ENCODE results near the gene CCDC192. TPM values are rescaled to one million over a fixed set of nuclear protein-coding genes. Genes with fewer than 3 reads are reported as not detected.

Gene CCDC192
- total RNA-seq, 1 experiment from 2014 or later, result not detected

DNA sequence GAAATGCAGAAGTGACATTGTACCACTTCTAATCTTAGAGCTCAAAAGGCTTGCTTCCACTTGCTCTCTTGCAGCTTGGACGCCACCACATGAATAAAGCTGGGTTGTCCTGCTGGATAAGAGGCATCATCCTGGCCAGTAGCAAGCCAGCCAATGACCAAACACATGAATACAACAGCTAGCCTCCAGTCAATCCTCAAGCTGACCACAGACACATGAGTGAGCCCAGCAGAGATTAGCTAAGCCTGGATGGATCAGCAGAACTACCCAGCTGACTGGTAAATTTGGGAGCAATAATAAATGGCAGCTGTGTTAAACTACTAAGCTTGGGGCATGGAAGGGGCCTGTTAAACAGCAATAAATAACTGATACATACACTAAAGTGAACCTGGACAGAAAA is 259.3 kb downstream of the CCDC192 start:
- Mint-ChIP-seq H3K9me3 (ENCODE audit: unreplicated experiment) (peaks cover 14% of the 10 kb centered on the region), H3K4me1 (ENCODE audit: low read depth, unreplicated experiment) (peaks cover 32% of the 10 kb centered on the region), H3K4me3 (ENCODE audit: unreplicated experiment) (no peak overlapping the region), H3K36me3 (ENCODE audit: insufficient read depth, unreplicated experiment) (no peaks in the 10 kb centered on the region), H3K27me3 (ENCODE audit: insufficient read depth, unreplicated experiment) (no peaks in the 10 kb centered on the region), H3K27ac (ENCODE audit: unreplicated experiment) (no peak overlapping the region)
- Histone ChIP-seq H3K4me3 (ENCODE audit: low read depth, low read length) (no peak overlapping the region), H3K27me3 (replicated peaks; ENCODE audit: control insufficient read depth, insufficient read depth, low read length) (no peaks in the 10 kb centered on the region), H3K4me1 (peaks cover 16% of the 10 kb centered on the region), H3K9me3 (peaks cover 7% of the 10 kb centered on the region; the same call in 1 of the 2 replicates), H3K36me3 (ENCODE audit: control insufficient read depth, insufficient read depth, low read length) (no peaks in the 10 kb centered on the region)
- BruUV-seq (replicated peaks), result no TSS peak
- no peak for DNase-seq
- ChIA-PET POLR2A (no interaction called here), CTCF (no interaction called here)
- TF ChIP-seq, protein P1, sequence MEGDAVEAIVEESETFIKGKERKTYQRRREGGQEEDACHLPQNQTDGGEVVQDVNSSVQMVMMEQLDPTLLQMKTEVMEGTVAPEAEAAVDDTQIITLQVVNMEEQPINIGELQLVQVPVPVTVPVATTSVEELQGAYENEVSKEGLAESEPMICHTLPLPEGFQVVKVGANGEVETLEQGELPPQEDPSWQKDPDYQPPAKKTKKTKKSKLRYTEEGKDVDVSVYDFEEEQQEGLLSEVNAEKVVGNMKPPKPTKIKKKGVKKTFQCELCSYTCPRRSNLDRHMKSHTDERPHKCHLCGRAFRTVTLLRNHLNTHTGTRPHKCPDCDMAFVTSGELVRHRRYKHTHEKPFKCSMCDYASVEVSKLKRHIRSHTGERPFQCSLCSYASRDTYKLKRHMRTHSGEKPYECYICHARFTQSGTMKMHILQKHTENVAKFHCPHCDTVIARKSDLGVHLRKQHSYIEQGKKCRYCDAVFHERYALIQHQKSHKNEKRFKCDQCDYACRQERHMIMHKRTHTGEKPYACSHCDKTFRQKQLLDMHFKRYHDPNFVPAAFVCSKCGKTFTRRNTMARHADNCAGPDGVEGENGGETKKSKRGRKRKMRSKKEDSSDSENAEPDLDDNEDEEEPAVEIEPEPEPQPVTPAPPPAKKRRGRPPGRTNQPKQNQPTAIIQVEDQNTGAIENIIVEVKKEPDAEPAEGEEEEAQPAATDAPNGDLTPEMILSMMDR (IDR thresholded peaks at IDR 0.05; ENCODE audit: insufficient read depth in 1 of 2, low read depth in 1 of 2, low read length in 1 of 2, severe bottlenecking in 1 of 2, unreplicated experiment in 1 of 2), result no peak
- intact Hi-C loops (cut with micrococcal nuclease; ENCODE audit: unreplicated experiment), result no loop called here

GRCh38 chr5:127963233-127963632 is 260.0 kb downstream of the CCDC192 start:
- Mint-ChIP-seq H3K9me3 (ENCODE audit: unreplicated experiment) (peaks cover 14% of the 10 kb centered on the region), H3K4me1 (ENCODE audit: low read depth, unreplicated experiment) (peaks cover 31% of the 10 kb centered on the region), H3K4me3 (ENCODE audit: unreplicated experiment) (no peak overlapping the region), H3K36me3 (ENCODE audit: insufficient read depth, unreplicated experiment) (no peaks in the 10 kb centered on the region), H3K27me3 (ENCODE audit: insufficient read depth, unreplicated experiment) (no peaks in the 10 kb centered on the region), H3K27ac (ENCODE audit: unreplicated experiment) (no peak overlapping the region)
- no peaks in the 10 kb centered on the region for H3K27me3 ChIP-seq (replicated peaks; ENCODE audit: control insufficient read depth, insufficient read depth, low read length)
- BruUV-seq (replicated peaks), result no TSS peak
- POLR2A ChIA-PET, result no interaction called here
- H3K36me3 ChIP-seq (ENCODE audit: control insufficient read depth, insufficient read depth, low read length), result no peaks in the 10 kb centered on the region
- TF ChIP-seq, protein P1 (IDR thresholded peaks at IDR 0.05; ENCODE audit: insufficient read depth in 1 of 2, low read depth in 1 of 2, low read length in 1 of 2, severe bottlenecking in 1 of 2, unreplicated experiment in 1 of 2), result no peak
- intact Hi-C loops (cut with micrococcal nuclease; ENCODE audit: unreplicated experiment), result no loop called here
- peaks cover 7% of the 10 kb centered on the region; the same call in 1 of the 2 replicates for H3K9me3 ChIP-seq
- H3K4me1 ChIP-seq, result peaks cover 10% of the 10 kb centered on the region
- no peak for DNase-seq
- no peak overlapping the region for H3K4me3 ChIP-seq (ENCODE audit: low read depth, low read length)
- CTCF ChIA-PET, result no interaction called here

DNA sequence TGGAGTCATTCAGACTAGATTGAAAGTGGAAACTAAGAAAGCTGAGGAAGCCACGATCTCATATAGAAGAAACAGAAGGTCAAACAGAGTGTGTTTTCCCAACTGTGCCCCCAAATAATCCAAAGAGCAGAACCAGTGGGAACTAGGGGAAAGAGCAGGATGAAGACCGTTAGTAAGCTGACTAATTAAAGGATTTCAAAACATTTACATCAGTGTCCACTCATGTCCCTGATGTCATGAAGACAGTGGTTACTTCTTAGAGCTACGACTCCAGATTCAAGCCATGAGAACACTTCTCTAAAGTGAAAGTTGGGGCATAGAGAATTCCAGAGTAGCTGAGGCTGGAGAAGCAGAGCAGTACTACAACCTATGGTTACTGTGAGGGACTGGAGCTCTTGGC is 260.7 kb downstream of the CCDC192 start:
- H3K27me3 Mint-ChIP-seq (ENCODE audit: insufficient read depth, unreplicated experiment), result no peaks in the 10 kb centered on the region
- DNase-seq, result no peak
- H3K36me3 Mint-ChIP-seq (ENCODE audit: insufficient read depth, unreplicated experiment), result no peaks in the 10 kb centered on the region
- TF ChIP-seq, protein P1 (IDR thresholded peaks at IDR 0.05; ENCODE audit: insufficient read depth in 1 of 2, low read depth in 1 of 2, low read length in 1 of 2, severe bottlenecking in 1 of 2, unreplicated experiment in 1 of 2), result no peak
- no TSS peak for BruUV-seq (replicated peaks)
- no peak overlapping the region for H3K27ac Mint-ChIP-seq (ENCODE audit: unreplicated experiment)
- no peaks in the 10 kb centered on the region for H3K27me3 ChIP-seq (replicated peaks; ENCODE audit: control insufficient read depth, insufficient read depth, low read length)
- H3K9me3 Mint-ChIP-seq (ENCODE audit: unreplicated experiment), result peaks cover 14% of the 10 kb centered on the region
- no peak overlapping the region for H3K4me3 Mint-ChIP-seq (ENCODE audit: unreplicated experiment)
- H3K4me1 Mint-ChIP-seq (ENCODE audit: low read depth, unreplicated experiment), result peaks cover 24% of the 10 kb centered on the region
- peaks cover 7% of the 10 kb centered on the region for H3K4me1 ChIP-seq
- ChIA-PET CTCF (no interaction called here), POLR2A (no interaction called here)
- H3K9me3 ChIP-seq, result peaks cover 7% of the 10 kb centered on the region; the same call in 1 of the 2 replicates
- intact Hi-C loops (cut with micrococcal nuclease; ENCODE audit: unreplicated experiment), result no loop called here
- H3K36me3 ChIP-seq (ENCODE audit: control insufficient read depth, insufficient read depth, low read length), result no peaks in the 10 kb centered on the region
- H3K4me3 ChIP-seq (ENCODE audit: low read depth, low read length), result no peak overlapping the region
